Effector memory CD4-positive, alpha-beta T cell (primary cell): ENCODE data around the gene SPTSSB.

Experiments
- DNase-seq, 3 donors: peaks; one replicate each; pipeline ENCODE4 v3.0.0-alpha.2; 2020
- H3K27ac ChIP-seq: 2 replicates; pipeline ENCODE4 v1.7.0; 2013; ENCODE audit warnings: mild to moderate bottlenecking, low read length, moderate library complexity; ENCODE audit not compliant: insufficient read depth, poor library complexity, severe bottlenecking
- H3K27me3 ChIP-seq: replicated peaks from 2 replicates; pipeline ENCODE4 v1.7.0; 2013; ENCODE audit warnings: mild to moderate bottlenecking, low read length; ENCODE audit not compliant: insufficient read depth, control insufficient read depth, poor library complexity, severe bottlenecking
- H3K36me3 ChIP-seq: 2 replicates; pipeline ENCODE4 v1.7.0; 2013; ENCODE audit warnings: mild to moderate bottlenecking, low read length, moderate library complexity; ENCODE audit not compliant: control insufficient read depth, insufficient read depth
- H3K4me1 ChIP-seq: 2 replicates; pipeline ENCODE4 v1.7.0; 2013; ENCODE audit warnings: low read length, mild to moderate bottlenecking; ENCODE audit not compliant: control insufficient read depth, insufficient read depth, poor library complexity, severe bottlenecking
- H3K4me3 ChIP-seq: 2 replicates; pipeline ENCODE4 v1.7.0; 2013; ENCODE audit warnings: low read length, low read depth, mild to moderate bottlenecking; ENCODE audit not compliant: insufficient read depth, poor library complexity, severe bottlenecking
- H3K9me3 ChIP-seq: 2 replicates; pipeline ENCODE4 v1.7.0; 2013; ENCODE audit warnings: mild to moderate bottlenecking, low read length, moderate library complexity; ENCODE audit not compliant: control insufficient read depth
- total RNA-seq, 3 donors: gene quantifications; one replicate each; lab custom pipeline; 2026; lab: John Stamatoyannopoulos, UW

The SPTSSB gene
- 0.39 to 4.0 (median 0.69) reads per million in 3 donors for total RNA-seq

GRCh38 chr3:161371441-161372320, at the start of gene SPTSSB:
SPTSSB (minus strand) TSS chr3:161371517; CDS start chr3:161346323, 25,194 bp downstream.
- peak in 1 of 3 donors; percentile 13 for DNase-seq
- H3K36me3 ChIP-seq = no peaks in the 10 kb centered on the region
- H3K4me3 ChIP-seq = peak within 1 kb of the TSS; percentile 58
- H3K27me3 ChIP-seq = peaks cover 5% of the 10 kb centered on the region
- H3K4me1 ChIP-seq = no peaks in the 10 kb centered on the region
- no peak within 1 kb of the TSS for H3K27ac ChIP-seq
- H3K9me3 ChIP-seq = no peaks in the 10 kb centered on the region

- no peak overlapping the region for H3K4me3 ChIP-seq
- no peaks in the 10 kb centered on the region for H3K36me3 ChIP-seq
- H3K27ac ChIP-seq = no peak overlapping the region
- no peaks in the 10 kb centered on the region for H3K9me3 ChIP-seq
- H3K27me3 ChIP-seq = no peaks in the 10 kb centered on the region
- no peak for DNase-seq
- H3K4me1 ChIP-seq = no peaks in the 10 kb centered on the region
Measured at GRCh38 chr3:161420746-161421145, 49.4 kb upstream of the SPTSSB start.

GRCh38 chr3:161419555-161420333, 48.4 kb upstream of the SPTSSB start:
- no peak for DNase-seq
- no peak overlapping the region for H3K27ac ChIP-seq
- no peaks in the 10 kb centered on the region for H3K4me1 ChIP-seq

GRCh38 chr3:161415506-161416231, 44.4 kb upstream of the SPTSSB start:
- Histone ChIP-seq H3K27ac (no peak overlapping the region), H3K4me3 (no peak overlapping the region), H3K4me1 (no peaks in the 10 kb centered on the region)

More at GRCh38 chr3:161419555-161420333, 48.4 kb upstream of the SPTSSB start:
- H3K9me3 ChIP-seq = no peaks in the 10 kb centered on the region
- no peaks in the 10 kb centered on the region for H3K36me3 ChIP-seq
- H3K27me3 ChIP-seq = no peaks in the 10 kb centered on the region
- H3K4me3 ChIP-seq = no peak overlapping the region

GRCh38 chr3:161414907-161415306, 43.6 kb upstream of the SPTSSB start:
- H3K4me3 ChIP-seq = no peak overlapping the region

More at GRCh38 chr3:161415506-161416231, 44.4 kb upstream of the SPTSSB start:
- Histone ChIP-seq H3K27me3 (no peaks in the 10 kb centered on the region), H3K9me3 (no peaks in the 10 kb centered on the region), H3K36me3 (no peaks in the 10 kb centered on the region)
- DNase-seq = no peak

GRCh38 chr3:161413855-161414210, 42.5 kb upstream of the SPTSSB start:
- H3K27me3 ChIP-seq = no peaks in the 10 kb centered on the region
- no peaks in the 10 kb centered on the region for H3K4me1 ChIP-seq
- no peaks in the 10 kb centered on the region for H3K36me3 ChIP-seq
- H3K27ac ChIP-seq = no peak overlapping the region
- no peak for DNase-seq
- H3K4me3 ChIP-seq = no peak overlapping the region
- H3K9me3 ChIP-seq = no peaks in the 10 kb centered on the region

More at GRCh38 chr3:161414907-161415306, 43.6 kb upstream of the SPTSSB start:
- no peaks in the 10 kb centered on the region for H3K4me1 ChIP-seq
- no peaks in the 10 kb centered on the region for H3K36me3 ChIP-seq
- DNase-seq = no peak
- no peaks in the 10 kb centered on the region for H3K27me3 ChIP-seq
- H3K27ac ChIP-seq = no peak overlapping the region
- H3K9me3 ChIP-seq = no peaks in the 10 kb centered on the region

- no peak for DNase-seq
Measured at GRCh38 chr3:161413127-161413854, 42.0 kb upstream of the SPTSSB start.

GRCh38 chr3:161412123-161412522, 40.8 kb upstream of the SPTSSB start:
- H3K27ac ChIP-seq = no peak overlapping the region
- no peaks in the 10 kb centered on the region for H3K27me3 ChIP-seq

More at GRCh38 chr3:161413127-161413854, 42.0 kb upstream of the SPTSSB start:
- H3K4me1 ChIP-seq = no peaks in the 10 kb centered on the region
- no peak overlapping the region for H3K4me3 ChIP-seq
- no peaks in the 10 kb centered on the region for H3K27me3 ChIP-seq
- no peaks in the 10 kb centered on the region for H3K36me3 ChIP-seq
- H3K27ac ChIP-seq = no peak overlapping the region
- no peaks in the 10 kb centered on the region for H3K9me3 ChIP-seq

GRCh38 chr3:161409858-161410257, 38.5 kb upstream of the SPTSSB start:
- Histone ChIP-seq H3K27ac (no peak overlapping the region), H3K4me3 (no peak overlapping the region), H3K4me1 (no peaks in the 10 kb centered on the region), H3K36me3 (no peaks in the 10 kb centered on the region), H3K9me3 (no peaks in the 10 kb centered on the region), H3K27me3 (no peaks in the 10 kb centered on the region)
- DNase-seq = no peak

More at GRCh38 chr3:161412123-161412522, 40.8 kb upstream of the SPTSSB start:
- DNase-seq = no peak
- Histone ChIP-seq H3K4me3 (no peak overlapping the region), H3K4me1 (no peaks in the 10 kb centered on the region), H3K9me3 (no peaks in the 10 kb centered on the region), H3K36me3 (no peaks in the 10 kb centered on the region)
